Measurements from ENCODE around the gene ALKAL2.

ALKAL2 gene

DNA sequence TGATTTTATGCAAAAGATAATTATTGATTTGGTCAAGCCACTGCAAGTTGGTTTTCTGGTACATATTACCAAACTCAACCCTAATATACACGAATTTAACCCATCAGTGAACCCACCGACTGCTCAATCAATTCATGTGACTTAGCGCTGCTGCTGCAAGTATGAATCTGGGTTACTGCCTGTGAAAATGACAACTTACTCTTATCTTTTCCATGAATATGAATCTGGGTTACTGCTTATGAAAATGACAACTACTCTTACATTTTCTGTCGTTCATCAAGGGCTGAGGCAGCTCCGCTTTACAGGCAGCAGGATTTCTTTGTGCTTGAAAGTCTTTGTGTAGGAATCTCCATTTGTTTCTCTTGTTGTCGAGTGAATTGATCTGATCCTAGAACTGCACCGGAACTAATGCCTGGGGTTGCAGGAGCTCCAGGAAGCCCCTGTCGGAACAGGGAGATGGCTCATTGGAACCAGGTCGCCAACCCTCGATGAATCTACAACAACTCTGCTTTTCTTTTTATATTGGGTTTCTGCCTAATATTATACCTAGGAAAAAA, 22.1 kb upstream of the ALKAL2 start:
- TF ChIP-seq, protein P1, sequence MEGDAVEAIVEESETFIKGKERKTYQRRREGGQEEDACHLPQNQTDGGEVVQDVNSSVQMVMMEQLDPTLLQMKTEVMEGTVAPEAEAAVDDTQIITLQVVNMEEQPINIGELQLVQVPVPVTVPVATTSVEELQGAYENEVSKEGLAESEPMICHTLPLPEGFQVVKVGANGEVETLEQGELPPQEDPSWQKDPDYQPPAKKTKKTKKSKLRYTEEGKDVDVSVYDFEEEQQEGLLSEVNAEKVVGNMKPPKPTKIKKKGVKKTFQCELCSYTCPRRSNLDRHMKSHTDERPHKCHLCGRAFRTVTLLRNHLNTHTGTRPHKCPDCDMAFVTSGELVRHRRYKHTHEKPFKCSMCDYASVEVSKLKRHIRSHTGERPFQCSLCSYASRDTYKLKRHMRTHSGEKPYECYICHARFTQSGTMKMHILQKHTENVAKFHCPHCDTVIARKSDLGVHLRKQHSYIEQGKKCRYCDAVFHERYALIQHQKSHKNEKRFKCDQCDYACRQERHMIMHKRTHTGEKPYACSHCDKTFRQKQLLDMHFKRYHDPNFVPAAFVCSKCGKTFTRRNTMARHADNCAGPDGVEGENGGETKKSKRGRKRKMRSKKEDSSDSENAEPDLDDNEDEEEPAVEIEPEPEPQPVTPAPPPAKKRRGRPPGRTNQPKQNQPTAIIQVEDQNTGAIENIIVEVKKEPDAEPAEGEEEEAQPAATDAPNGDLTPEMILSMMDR (IDR thresholded peaks at IDR 0.05; ENCODE audit: low read depth, low read length) = no peak

DNA sequence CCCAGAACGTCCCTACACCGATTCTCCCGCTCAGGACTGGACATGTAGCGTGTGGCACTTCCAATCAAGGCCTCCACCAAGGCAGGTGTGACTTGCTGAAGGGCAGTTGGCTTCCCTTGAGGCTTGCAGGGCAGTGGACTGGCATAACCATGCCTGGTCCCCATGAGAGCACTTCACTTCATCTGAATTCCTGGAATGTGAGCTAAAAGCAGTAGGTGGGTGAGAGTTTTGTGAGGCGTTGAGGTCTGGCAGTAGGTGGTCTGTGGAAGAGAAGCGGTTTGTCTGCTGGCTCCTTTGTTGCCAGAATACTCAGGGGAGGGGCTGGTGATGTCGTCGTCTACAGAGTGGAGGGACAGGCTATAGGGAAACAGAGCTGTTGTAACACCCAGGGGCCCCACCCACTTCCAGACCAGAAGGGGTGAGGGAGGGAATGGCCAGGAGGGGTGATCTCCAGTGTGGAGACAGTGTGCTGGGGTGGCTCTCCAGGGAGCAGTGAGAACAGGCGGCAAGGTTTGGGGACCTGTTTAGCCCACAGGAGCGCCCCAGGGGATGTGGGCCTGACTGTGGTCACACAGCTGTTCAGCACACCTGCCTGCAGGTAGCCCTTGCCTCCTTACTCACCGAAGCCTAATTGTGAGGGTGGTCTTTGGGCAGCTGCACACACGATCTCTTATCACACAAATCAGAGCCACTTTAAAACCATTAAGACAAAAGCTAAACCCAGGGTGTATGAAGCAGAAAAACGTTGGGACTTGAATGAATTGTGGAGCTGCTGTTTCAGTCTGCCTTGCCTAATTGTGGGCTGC, 21.5 kb upstream of the ALKAL2 start:
- TF ChIP-seq, protein P1 (IDR thresholded peaks at IDR 0.05; ENCODE audit: low read depth, low read length) = no peak
- DNase-seq (ENCODE audit: extremely low read depth, low read depth) = no peak

More for the DNA sequence above, 22.1 kb upstream of the ALKAL2 start:
- no peak for DNase-seq (ENCODE audit: extremely low read depth, low read depth)

DNA sequence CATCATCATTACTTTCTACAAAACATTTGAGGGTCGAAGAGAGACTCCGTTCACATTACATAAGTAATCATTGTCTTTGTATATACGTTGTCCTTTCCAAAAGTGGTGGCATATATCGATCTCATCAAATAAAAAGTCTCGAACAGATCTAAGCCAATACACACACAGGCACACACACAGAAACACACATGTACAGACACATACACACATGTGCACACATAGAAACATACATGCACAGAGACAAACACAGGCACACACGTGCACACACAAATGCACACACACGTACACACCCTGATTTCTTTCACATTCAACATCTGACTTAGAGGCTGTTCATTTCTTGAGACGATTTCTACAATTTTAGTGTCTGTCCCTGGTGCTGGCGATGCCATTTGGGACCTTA, 17.5 kb upstream of the ALKAL2 start:
- no peak for DNase-seq (ENCODE audit: extremely low read depth, low read depth)

DNA sequence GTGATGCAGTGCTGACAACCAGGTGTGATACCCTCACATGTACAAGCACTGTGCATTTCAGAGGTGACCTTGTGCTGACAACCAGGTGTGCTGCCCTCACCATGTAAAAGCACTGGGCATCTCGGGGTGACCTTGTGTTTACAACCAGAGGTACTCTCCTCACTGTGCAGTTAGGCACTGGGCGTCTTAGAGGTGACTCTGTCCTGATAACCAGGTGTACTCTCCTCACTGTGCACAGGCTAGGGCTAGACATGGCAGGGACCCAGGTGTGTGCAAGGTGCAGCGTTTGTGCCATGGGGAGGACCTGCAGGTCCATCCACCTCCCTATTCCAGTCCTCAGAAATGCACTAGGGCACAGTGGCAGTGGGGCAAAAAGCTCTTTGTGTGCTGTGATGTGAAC, 8.5 kb upstream of the ALKAL2 start:
- DNase-seq (ENCODE audit: extremely low read depth, low read depth) = no peak
- TF ChIP-seq, protein P1 (IDR thresholded peaks at IDR 0.05; ENCODE audit: low read depth, low read length) = no peak

More for the DNA sequence above, 17.5 kb upstream of the ALKAL2 start:
- TF ChIP-seq, protein P1 (IDR thresholded peaks at IDR 0.05; ENCODE audit: low read depth, low read length) = no peak

DNA sequence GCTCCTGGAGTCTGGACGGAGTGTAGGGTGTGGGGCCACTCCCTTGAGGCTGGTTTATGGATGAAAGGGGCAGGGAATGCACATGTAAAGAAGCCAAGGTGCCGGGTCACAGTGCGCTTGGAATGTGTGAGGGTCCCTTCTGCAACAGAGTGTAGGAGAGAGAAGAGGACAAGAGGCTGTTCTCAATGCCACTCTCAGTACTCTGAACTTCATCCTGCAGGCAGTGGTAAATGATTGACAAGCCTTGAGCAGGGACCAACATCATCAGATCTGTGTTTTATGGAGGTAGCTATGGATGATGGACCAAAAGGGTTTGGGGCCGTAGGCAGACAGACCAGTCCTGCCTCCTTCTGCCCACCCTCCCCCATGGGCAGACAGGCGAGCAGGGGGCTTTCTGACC, 7.2 kb upstream of the ALKAL2 start:
- no peak for DNase-seq (ENCODE audit: extremely low read depth, low read depth)
- TF ChIP-seq, protein P1 (IDR thresholded peaks at IDR 0.05; ENCODE audit: low read depth, low read length) = no peak

DNA sequence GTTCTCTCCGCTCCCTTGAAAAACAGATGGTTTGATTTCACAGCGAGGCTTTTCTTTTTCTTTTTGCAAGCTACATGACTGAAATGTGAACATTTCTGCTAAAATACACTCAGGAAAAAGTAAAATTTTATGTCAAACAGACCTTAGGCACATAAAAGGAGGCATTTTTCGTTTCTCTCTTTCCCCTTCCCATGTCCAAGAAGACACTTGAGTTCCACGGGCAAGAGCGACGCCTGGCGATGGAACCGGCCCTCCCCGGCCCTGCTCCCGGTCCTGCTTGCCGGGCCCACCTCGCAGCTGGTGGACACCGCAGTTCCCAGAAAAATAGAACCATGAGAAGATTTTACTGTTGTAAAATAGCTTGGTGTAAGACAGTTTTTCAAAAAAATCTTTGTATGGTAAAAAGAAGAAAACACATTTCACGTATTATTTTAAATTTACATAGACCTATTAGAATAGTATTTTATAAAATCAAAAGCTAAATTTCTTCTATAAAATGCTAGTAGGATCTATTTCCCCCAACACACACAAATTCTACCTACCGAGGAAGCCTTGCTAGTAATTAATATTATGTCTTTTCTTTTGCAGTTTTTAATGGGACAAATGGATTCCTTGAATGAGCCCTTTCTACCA, 2.3 kb upstream of the ALKAL2 start:
- TF ChIP-seq, protein P1 (IDR thresholded peaks at IDR 0.05; ENCODE audit: low read depth, low read length) = peak; percentile 98
- peak; percentile 48 for DNase-seq (ENCODE audit: extremely low read depth, low read depth)
